Endothelial cell of umbilical vein (primary cell): ENCODE measurements around the gene GUCA2A.

Source experiments
- CTCF ChIP-seq, 2 donors: IDR thresholded peaks; 1 replicate in 1 of 2; 2 replicates in 1 of 2; pipeline ENCODE4 v1.5.1; 2011; ENCODE audit warnings: low read length in 2 of 2, mild to moderate bottlenecking in 2 of 2, moderate library complexity in 2 of 2, control low read depth in 1 of 2, inconsistent platforms in 1 of 2, low read depth in 1 of 2; ENCODE audit not compliant: insufficient read depth in 1 of 2; ENCODE audit errors: extremely low read depth in 1 of 2
- EZH2 ChIP-seq: IDR thresholded peaks from 2 replicates; pipeline ENCODE4 v1.6.1; 2012; ENCODE audit warnings: borderline replicate concordance, low read depth, mild to moderate bottlenecking, moderate library complexity, low read length, inconsistent platforms; ENCODE audit not compliant: severe bottlenecking
- POLR2A ChIP-seq: IDR thresholded peaks from 2 replicates; pipeline ENCODE4 v1.6.1; 2012; ENCODE audit warnings: low read depth, mild to moderate bottlenecking, control low read depth, low read length
- POLR2AphosphoS5 ChIP-seq: IDR thresholded peaks from 2 replicates; pipeline ENCODE4 v1.6.1; 2012; ENCODE audit warnings: low read depth, mild to moderate bottlenecking, control low read depth, low read length, moderate library complexity; ENCODE audit not compliant: insufficient read depth
- TF ChIP-seq, protein P1 (sequence below): IDR thresholded peaks from 2 replicates; pipeline ENCODE4 v1.6.1; 2011; ENCODE audit not compliant: insufficient read depth, insufficient read length

DNA sequence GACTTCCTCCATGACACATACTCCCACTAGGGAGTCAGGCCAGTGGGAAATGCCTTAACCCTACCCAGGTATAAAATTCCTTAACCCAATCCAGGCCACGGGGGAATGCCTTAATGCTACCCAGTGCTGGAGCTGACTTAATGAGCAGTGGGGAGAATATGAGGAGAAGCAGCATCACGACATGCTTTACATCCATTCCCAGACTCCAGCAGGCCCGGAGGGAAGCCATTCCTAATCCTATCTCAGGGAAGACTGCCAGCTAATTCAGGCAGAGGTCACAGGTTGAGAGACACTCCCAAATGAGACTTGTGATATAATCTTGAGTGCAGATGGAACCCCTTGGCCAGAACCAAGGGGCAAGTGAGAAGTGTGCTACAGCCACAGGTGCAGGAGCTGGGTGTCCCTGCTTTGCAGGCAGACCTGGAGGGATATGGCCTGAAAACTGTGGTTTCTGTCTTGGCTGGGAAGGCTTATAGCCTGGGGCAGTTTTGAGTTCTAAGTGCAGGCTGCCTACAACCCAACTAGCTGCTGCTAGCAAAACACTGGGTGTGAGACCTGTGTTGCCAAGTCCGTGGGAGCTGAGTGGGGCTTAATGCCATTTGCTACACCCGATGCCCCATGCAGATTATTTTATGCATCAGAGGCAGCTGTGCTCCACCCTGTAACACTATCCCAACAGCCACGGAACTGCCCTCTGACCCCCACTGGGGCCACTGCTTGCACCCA, 45.1 kb upstream of the GUCA2A start:
- no peak for TF ChIP-seq CTCF (IDR thresholded peaks at IDR 0.05; ENCODE audit: extremely low read depth in 1 of 2, insufficient read depth in 1 of 2, low read depth in 1 of 2, low read length in 2 of 2)
- TF ChIP-seq POLR2A, result no peak
- TF ChIP-seq, protein P1, sequence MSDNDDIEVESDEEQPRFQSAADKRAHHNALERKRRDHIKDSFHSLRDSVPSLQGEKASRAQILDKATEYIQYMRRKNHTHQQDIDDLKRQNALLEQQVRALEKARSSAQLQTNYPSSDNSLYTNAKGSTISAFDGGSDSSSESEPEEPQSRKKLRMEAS, result no peak
- TF ChIP-seq POLR2AphosphoS5, result no peak
- no peak for TF ChIP-seq EZH2
